AG04450 (cell line): Measurements from ENCODE around the gene UGGT1. TPM values are rescaled to one million over a fixed set of nuclear protein-coding genes. Genes with fewer than 3 reads are reported as not detected.
"Not testable (repeated sequence)": the region's sequence is repeated elsewhere in the genome, so short reads cannot be mapped to it uniquely, and the experiment has no call there.

Experiments used
- CTCF ChIA-PET: fragments of 300-600, 350-600 bp; formaldehyde crosslinking; extraction: SDS; loops from one replicate; lab custom pipeline; 2022; ENCODE audit warnings: antibody characterized with exemption, inconsistent platforms; lab: Charles Lee
- POLR2A ChIA-PET: fragments of 350-600 bp; formaldehyde crosslinking; extraction: SDS; loops from one replicate; lab custom pipeline; 2021; ENCODE audit warnings: antibody characterized with exemption, inconsistent platforms; lab: Yijun Ruan, JAX
- DNase-seq: peaks from one replicate; pipeline ENCODE4 v3.0.0-alpha.2; 2011; ENCODE audit warnings: low read depth, low spot score
- H3K27ac ChIP-seq: one replicate; pipeline ENCODE4 v1.5.1; 2012; ENCODE audit warnings: low read depth, low read length, control low read depth
- H3K27me3 ChIP-seq: one replicate; pipeline ENCODE4 v1.6.0; 2012; ENCODE audit warnings: low read length; ENCODE audit not compliant: control insufficient read depth, insufficient read depth
- H3K4me3 ChIP-seq: 2 replicates; pipeline ENCODE4 v1.5.1; 2011; ENCODE audit warnings: mild to moderate bottlenecking, low read depth, low read length, control low read depth
- H3K9me3 ChIP-seq: 2 replicates; pipeline ENCODE4 v1.5.1; 2012; ENCODE audit warnings: low read length; ENCODE audit not compliant: control insufficient read depth, insufficient read depth
- polyA plus RNA-seq: library from polyadenylated mRNA; depleted of rRNA; stranded (reverse); fragments of >200 nt; gene quantifications from 2 replicates; pipeline ENCODE4 v1.2.3, GENCODE V29; 2011
- TF ChIP-seq, protein P1 (sequence below): IDR thresholded peaks from 2 replicates; pipeline ENCODE4 v1.5.1; 2011; ENCODE audit warnings: low read depth, low read length, control low read depth, inconsistent platforms

Gene UGGT1
- polyA plus RNA-seq, 1 experiment = 61.4 TPM

DNA sequence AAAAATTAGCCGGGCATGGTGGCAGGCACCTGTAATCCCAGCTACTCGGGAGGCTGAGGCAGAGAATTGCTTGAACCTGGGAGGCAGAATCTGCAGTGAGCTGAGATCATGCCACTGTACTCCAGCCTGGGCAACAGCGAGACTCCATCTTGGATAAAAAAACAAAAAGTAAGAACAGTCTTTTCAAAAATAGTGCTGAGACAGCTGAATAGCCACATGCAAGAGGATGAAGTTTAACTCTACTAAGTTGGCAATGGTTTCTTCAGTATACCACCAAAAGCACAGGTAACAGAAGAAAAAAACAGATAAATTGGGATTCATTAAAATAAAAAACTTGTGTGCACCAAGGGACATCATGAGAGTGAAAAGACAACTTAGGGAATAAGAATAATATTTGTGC is 115.2 kb downstream of the UGGT1 start:
- peaks cover 24% of the 10 kb centered on the region for H3K9me3 ChIP-seq

DNA sequence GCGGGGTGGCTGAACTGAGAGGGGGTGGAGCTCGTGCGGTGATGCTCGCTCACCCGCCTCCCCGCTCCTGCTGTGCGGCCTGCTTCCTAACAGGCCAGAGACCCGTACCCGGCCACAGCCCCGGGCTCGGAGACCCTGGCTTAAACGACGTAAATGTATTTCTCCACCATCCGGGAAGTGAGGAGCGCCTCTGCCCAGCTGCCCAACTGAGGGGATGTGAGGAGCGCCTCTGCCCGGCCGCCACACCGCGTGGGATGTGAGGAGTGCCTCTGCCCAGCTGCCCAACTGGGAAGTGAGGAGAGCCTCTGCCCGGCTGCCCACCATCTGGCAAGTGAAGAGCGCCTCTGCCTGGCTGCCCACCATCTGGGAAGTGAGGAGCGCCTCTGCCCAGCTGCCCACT is 117.0 kb downstream of the UGGT1 start:
- POLR2A ChIA-PET = no interaction called here
- no peak overlapping the region for H3K4me3 ChIP-seq
- peaks cover 2% of the 10 kb centered on the region for H3K27me3 ChIP-seq
- H3K27ac ChIP-seq = no peak overlapping the region
- TF ChIP-seq, protein P1, sequence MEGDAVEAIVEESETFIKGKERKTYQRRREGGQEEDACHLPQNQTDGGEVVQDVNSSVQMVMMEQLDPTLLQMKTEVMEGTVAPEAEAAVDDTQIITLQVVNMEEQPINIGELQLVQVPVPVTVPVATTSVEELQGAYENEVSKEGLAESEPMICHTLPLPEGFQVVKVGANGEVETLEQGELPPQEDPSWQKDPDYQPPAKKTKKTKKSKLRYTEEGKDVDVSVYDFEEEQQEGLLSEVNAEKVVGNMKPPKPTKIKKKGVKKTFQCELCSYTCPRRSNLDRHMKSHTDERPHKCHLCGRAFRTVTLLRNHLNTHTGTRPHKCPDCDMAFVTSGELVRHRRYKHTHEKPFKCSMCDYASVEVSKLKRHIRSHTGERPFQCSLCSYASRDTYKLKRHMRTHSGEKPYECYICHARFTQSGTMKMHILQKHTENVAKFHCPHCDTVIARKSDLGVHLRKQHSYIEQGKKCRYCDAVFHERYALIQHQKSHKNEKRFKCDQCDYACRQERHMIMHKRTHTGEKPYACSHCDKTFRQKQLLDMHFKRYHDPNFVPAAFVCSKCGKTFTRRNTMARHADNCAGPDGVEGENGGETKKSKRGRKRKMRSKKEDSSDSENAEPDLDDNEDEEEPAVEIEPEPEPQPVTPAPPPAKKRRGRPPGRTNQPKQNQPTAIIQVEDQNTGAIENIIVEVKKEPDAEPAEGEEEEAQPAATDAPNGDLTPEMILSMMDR = no peak
- H3K9me3 ChIP-seq = peaks cover 24% of the 10 kb centered on the region
- no peak for DNase-seq
- CTCF ChIA-PET = no interaction called here

More for the DNA sequence above, 115.2 kb downstream of the UGGT1 start:
- Histone ChIP-seq H3K27me3 (no peaks in the 10 kb centered on the region), H3K27ac (no peak overlapping the region), H3K4me3 (no peak overlapping the region)
- POLR2A ChIA-PET = no interaction called here
- TF ChIP-seq, protein P1 = no peak
- no peak for DNase-seq
- CTCF ChIA-PET = interaction anchor here (0.7 kb wide), 1 partner anchor 28 kb away, joined by 3 read pairs; no protein-coding TSS in a partner anchor

DNA sequence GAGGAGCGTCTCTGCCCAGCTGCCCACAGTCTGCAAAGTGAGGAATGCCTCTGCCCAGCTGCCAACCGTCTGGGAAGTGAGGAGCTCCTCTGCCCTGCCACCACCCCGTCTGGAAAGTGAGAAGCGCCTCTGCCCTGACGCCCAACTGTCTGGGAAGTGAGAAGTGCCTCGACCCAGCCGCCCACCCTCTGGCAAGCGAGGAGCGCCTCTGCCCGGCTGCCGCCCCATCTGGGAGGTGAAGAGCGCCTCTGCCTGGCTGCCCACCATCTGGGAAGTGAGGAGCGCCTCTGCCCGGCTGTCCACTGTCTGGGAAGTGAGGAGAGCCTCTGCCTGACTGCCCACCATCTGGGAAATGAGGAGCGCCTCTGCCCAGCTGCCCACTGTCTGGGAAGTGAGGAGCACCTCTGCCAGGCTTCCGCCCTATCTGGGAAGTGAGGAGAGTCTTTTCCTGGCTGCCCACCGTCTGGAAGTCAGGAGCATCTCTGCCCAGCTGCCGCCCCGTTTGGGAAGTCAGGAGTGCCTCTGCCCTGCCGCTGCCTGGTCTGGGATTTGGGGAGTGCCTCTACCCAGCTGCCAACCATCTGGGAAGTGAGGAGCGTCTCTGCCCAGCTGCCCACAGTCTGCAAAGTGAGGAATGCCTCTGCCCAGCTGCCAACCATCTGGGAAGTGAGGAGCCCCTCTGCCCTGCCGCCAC is 117.8 kb downstream of the UGGT1 start:
- POLR2A ChIA-PET, CTCF ChIA-PET, DNase-seq, H3K27me3 ChIP-seq, H3K27ac ChIP-seq, H3K4me3 ChIP-seq: not testable (repeated sequence)
- peaks cover 24% of the 10 kb centered on the region for H3K9me3 ChIP-seq

DNA sequence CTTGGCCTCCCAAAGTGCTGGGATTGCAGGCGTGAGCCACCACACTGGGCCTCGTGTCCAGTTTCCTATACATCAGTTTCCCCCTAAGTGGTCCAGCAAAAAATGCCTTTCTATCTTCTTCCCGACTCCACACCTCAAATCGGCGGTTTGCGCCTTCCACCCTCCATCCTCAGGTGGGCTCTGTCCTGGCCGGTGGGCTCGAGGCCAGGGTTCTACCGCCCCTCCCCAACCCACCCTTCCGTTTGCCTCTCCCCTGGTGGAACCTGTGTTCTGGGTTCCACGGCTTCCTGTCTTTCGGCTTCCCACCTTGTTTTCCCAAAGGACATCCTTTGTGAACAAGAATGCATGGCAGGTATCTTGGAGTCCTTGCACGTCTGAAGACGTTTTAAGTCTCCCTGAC is 123.3 kb downstream of the UGGT1 start:
- peaks cover 4% of the 10 kb centered on the region for H3K9me3 ChIP-seq
- DNase-seq = no peak
- H3K27me3 ChIP-seq = peaks cover 2% of the 10 kb centered on the region
- no peak overlapping the region for H3K27ac ChIP-seq
- TF ChIP-seq, protein P1 = no peak
- POLR2A ChIA-PET = interaction anchor here (0.6 kb wide), 1 partner anchor 15 kb away, joined by 5 read pairs; no protein-coding TSS in a partner anchor
- no peak overlapping the region for H3K4me3 ChIP-seq
- CTCF ChIA-PET = no interaction called here

- H3K4me3 ChIP-seq = no peak overlapping the region
Measured at GRCh38 chr2:128214866-128215460, 124.0 kb downstream of the UGGT1 start.

More at GRCh38 chr2:128214866-128215460, 124.0 kb downstream of the UGGT1 start:
- ChIA-PET POLR2A (interaction anchor here (0.6 kb wide), 1 partner anchor 14 kb away, joined by 5 read pairs; no protein-coding TSS in a partner anchor), CTCF (interaction anchor here (1.1 to 1.2 kb wide), 2 partner anchors 14 to 19 kb away, joined by 4 to 7 read pairs; no protein-coding TSS in a partner anchor)
- Histone ChIP-seq H3K27me3 (peaks cover 2% of the 10 kb centered on the region), H3K9me3 (no peaks in the 10 kb centered on the region), H3K27ac (no peak overlapping the region)
- TF ChIP-seq, protein P1 = no peak
- DNase-seq = no peak
